SU-DHL-6 (cell line): Measurements from ENCODE around the gene PRKCZ.

Source experiments
- H2AFZ ChIP-seq: fragments of 200-600 bp; sonication (generic); 2 replicates; pipeline ENCODE4 v1.6.1; 2014; ENCODE audit warnings: low read depth, mild to moderate bottlenecking, moderate library complexity, mixed read lengths, antibody characterized with exemption, low read length; ENCODE audit not compliant: severe bottlenecking
- H3F3A ChIP-seq: fragments of 200-600 bp; shearing (Covaris generic); 2 replicates; pipeline ENCODE4 v1.6.0; 2016; ENCODE audit warnings: antibody characterized with exemption, mild to moderate bottlenecking; ENCODE audit not compliant: insufficient read depth
- H3K27ac ChIP-seq: fragments of 200-600 bp; sonication (generic); 2 replicates; pipeline ENCODE4 v1.5.1; 2016; ENCODE audit warnings: low read depth, mild to moderate bottlenecking, low read length, moderate library complexity, mixed read lengths
- H3K27me3 ChIP-seq: fragments of 200-600 bp; sonication (generic), shearing (Covaris generic); 2 replicates; pipeline ENCODE4 v1.6.0; 2014; ENCODE audit warnings: mild to moderate bottlenecking, low read length
- H3K36me3 ChIP-seq: fragments of 200-600 bp; sonication (generic); 2 replicates; pipeline ENCODE4 v1.6.1; 2014; ENCODE audit warnings: mild to moderate bottlenecking, low read length, mixed read lengths
- H3K4me2 ChIP-seq: fragments of 300-600, 200-600 bp; shearing (Covaris generic), sonication (generic); 2 replicates; pipeline ENCODE4 v1.6.0; 2014; ENCODE audit warnings: low read length, low read depth, mild to moderate bottlenecking; ENCODE audit not compliant: poor library complexity, severe bottlenecking
- H3K4me3 ChIP-seq: fragments of 200-600 bp; sonication (generic); 2 replicates; pipeline ENCODE4 v1.5.1; 2014; ENCODE audit warnings: antibody characterized with exemption, low read length, mild to moderate bottlenecking, mixed read lengths; ENCODE audit not compliant: insufficient read depth, poor library complexity, severe bottlenecking
- H3K79me2 ChIP-seq: fragments of 200-600 bp; sonication (generic); 2 replicates; pipeline ENCODE4 v1.6.1; 2014; ENCODE audit warnings: mild to moderate bottlenecking, low read length, moderate library complexity; ENCODE audit not compliant: insufficient read depth
- H3K9ac ChIP-seq: fragments of 200-600 bp; sonication (generic); 2 replicates; pipeline ENCODE4 v1.7.0; 2014; ENCODE audit warnings: mild to moderate bottlenecking, low read length
- H3K9me2 ChIP-seq: fragments of 200-600 bp; sonication (generic); replicated peaks from 2 replicates; pipeline ENCODE4 v1.6.1; 2014; ENCODE audit warnings: low read length; ENCODE audit not compliant: insufficient read depth
- H3K9me3 ChIP-seq: fragments of 200-600 bp; sonication (generic); 2 replicates; pipeline ENCODE4 v1.6.1; 2014; ENCODE audit warnings: low read length, mixed read lengths; ENCODE audit not compliant: insufficient read depth
- H4K20me1 ChIP-seq: fragments of 200-600 bp; sonication (generic); 2 replicates; pipeline ENCODE4 v1.6.1; 2014; ENCODE audit warnings: low read depth, mild to moderate bottlenecking, antibody characterized with exemption, low read length, moderate library complexity, mixed read lengths
- EZH2phosphoT487 ChIP-seq: fragments of 200-600 bp; sonication (generic), shearing (Covaris generic); conservative IDR thresholded peaks from 2 replicates; pipeline ENCODE4 v1.6.1; 2018; ENCODE audit warnings: mild to moderate bottlenecking, antibody characterized with exemption, low read length, moderate library complexity, mixed read lengths
- TF ChIP-seq, protein P1 (sequence below): fragments of 200-600 bp; sonication (generic); IDR thresholded peaks from one replicate; pipeline ENCODE4 v1.5.1; 2017; ENCODE audit warnings: antibody characterized with exemption, mild to moderate bottlenecking, low read length, moderate library complexity; ENCODE audit not compliant: insufficient read depth, poor library complexity, severe bottlenecking

The PRKCZ gene

DNA sequence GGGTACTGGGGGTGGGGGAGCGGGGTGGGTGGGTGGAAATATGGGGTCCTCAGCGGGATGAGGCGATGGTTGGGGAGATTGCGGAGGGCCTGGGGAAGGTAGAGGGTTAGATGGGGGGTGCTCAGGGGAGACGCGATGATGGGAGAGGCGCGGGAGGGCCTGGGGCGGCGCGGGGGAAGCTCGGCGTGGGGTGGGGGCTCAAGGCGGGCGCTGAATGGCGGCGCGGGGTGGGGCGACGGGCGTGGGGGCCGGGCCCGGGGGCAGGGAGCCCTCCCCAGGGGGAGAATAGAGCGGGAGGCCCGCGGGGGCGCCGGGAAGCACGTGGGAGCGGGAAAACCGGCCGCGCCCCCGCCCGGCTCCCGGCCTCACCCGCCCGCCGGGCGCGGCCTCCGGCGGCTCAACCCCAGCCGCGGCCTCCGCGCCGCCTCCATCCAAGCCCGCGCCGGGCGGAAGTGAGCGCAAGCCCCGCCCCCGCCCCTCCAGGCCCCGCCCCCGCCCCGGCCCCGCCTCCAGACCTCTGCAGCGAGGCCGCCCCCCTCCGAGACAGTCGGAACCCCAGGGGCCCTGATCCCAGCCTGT, 144.2 kb downstream of the PRKCZ start, which contains the start of gene FAAP20:
Gene FAAP20 (minus strand): TSS at position 454 of the 579 bp plus-strand sequence. CDS start 23 bp downstream, at position 431.
- peak within 1 kb of the TSS; percentile 89 for H3K4me2 ChIP-seq
- H3K79me2 ChIP-seq: no peaks in the 10 kb centered on the region
- no peaks in the 10 kb centered on the region for H3F3A ChIP-seq
- H3K36me3 ChIP-seq: no peaks in the 10 kb centered on the region
- peak within 1 kb of the TSS; percentile 62 for H3K9ac ChIP-seq
- no peaks in the 10 kb centered on the region for H3K9me2 ChIP-seq
- TF ChIP-seq, protein P1, sequence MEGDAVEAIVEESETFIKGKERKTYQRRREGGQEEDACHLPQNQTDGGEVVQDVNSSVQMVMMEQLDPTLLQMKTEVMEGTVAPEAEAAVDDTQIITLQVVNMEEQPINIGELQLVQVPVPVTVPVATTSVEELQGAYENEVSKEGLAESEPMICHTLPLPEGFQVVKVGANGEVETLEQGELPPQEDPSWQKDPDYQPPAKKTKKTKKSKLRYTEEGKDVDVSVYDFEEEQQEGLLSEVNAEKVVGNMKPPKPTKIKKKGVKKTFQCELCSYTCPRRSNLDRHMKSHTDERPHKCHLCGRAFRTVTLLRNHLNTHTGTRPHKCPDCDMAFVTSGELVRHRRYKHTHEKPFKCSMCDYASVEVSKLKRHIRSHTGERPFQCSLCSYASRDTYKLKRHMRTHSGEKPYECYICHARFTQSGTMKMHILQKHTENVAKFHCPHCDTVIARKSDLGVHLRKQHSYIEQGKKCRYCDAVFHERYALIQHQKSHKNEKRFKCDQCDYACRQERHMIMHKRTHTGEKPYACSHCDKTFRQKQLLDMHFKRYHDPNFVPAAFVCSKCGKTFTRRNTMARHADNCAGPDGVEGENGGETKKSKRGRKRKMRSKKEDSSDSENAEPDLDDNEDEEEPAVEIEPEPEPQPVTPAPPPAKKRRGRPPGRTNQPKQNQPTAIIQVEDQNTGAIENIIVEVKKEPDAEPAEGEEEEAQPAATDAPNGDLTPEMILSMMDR: no peak
- no peak for TF ChIP-seq EZH2phosphoT487
- H3K27ac ChIP-seq: peak within 1 kb of the TSS; percentile 54
- H3K27me3 ChIP-seq: no peaks in the 10 kb centered on the region
- H4K20me1 ChIP-seq: no peaks in the 10 kb centered on the region
- H2AFZ ChIP-seq: peak within 1 kb of the TSS; percentile 98
- H3K9me3 ChIP-seq: no peaks in the 10 kb centered on the region
- H3K4me3 ChIP-seq: peak within 1 kb of the TSS; percentile 72

DNA sequence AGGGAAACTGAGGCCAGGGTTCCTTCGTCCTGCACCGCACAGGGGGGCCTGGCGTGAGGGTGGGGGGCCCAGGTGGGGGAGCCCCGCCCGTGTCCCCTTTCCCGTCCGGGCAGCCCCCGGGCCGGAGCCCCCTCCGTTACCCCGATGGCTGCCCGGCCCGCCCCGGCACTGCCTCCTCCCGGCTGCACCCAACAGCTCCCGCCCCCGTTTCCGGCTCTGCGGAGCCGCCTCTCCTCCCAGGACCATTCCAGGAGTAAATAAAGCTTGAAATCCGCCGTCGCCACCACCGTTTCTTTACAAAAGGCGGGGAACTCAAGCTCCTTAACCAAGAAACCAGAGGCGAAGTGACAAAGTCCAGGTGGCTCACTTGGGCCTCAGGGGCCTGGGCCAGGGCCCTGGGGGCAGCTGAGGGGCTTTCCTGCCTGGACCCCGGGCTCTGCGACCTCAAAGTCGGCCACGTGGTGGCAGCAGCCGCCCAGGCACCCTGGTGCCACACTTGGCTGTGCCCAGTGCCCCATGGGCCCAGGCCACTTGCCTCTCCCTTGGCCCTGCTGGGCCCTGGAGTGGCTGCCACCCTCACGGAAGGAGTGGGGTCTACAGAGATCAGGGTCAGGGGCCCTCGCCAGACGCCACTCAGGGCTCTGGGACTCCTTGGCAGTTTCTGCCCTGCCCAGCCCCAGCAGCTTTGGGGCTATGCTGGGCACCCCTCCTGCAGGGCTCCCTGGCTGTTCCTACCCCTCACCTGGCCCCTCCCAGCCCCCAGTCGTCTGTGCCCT, 144.9 kb downstream of the PRKCZ start:
- H3K9me3 ChIP-seq: no peaks in the 10 kb centered on the region
- no peaks in the 10 kb centered on the region for H3K9me2 ChIP-seq
- peak overlapping the region; percentile 89 for H3K4me2 ChIP-seq
- no peaks in the 10 kb centered on the region for H3K36me3 ChIP-seq
- H3K79me2 ChIP-seq: no peaks in the 10 kb centered on the region
- H2AFZ ChIP-seq: peak overlapping the region; percentile 98
- peak overlapping the region; percentile 62 for H3K9ac ChIP-seq
- H3K27me3 ChIP-seq: no peaks in the 10 kb centered on the region
- no peaks in the 10 kb centered on the region for H3F3A ChIP-seq
- peak overlapping the region; percentile 54 for H3K27ac ChIP-seq
- TF ChIP-seq, protein P1: peak; percentile 78
- TF ChIP-seq EZH2phosphoT487: no peak
- H4K20me1 ChIP-seq: no peaks in the 10 kb centered on the region
- peak overlapping the region; percentile 72 for H3K4me3 ChIP-seq

DNA sequence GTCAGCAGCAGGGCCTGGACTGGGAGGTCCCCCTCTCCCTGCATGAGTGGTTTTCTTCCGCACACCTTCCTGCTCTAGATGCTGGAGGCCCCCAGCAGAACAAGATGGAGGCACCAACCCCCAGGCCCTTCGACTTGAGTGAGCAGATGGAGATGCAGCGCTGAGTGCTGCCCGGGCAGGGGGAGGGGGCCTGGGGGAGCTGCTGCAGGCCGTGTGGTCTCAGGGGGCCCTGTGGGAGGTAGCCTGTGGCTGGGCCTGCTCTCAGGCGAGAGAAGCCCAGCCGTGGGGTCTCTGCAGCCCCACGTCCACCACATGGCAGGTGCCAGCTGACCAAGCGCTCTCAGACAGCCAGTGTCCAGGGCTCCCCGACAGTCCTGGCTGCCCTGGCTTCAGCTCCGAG, 145.6 kb downstream of the PRKCZ start:
- H3K9ac ChIP-seq: no peak overlapping the region
- no peaks in the 10 kb centered on the region for H4K20me1 ChIP-seq
- no peak overlapping the region for H3K27ac ChIP-seq
- H3K79me2 ChIP-seq: no peaks in the 10 kb centered on the region
- no peaks in the 10 kb centered on the region for H3F3A ChIP-seq
- no peaks in the 10 kb centered on the region for H3K9me2 ChIP-seq
- no peaks in the 10 kb centered on the region for H3K9me3 ChIP-seq
- no peak overlapping the region for H3K4me3 ChIP-seq
- H2AFZ ChIP-seq: no peak overlapping the region
- H3K27me3 ChIP-seq: no peaks in the 10 kb centered on the region
- no peak overlapping the region for H3K4me2 ChIP-seq
- TF ChIP-seq, protein P1: no peak
- TF ChIP-seq EZH2phosphoT487: no peak
- no peaks in the 10 kb centered on the region for H3K36me3 ChIP-seq
